RWPE2 (cell line): ENCODE measurements around the gene ADAMTS17.

Experiments
- ATAC-seq: fragments of 200-7000 bp; cut with Tn5 transposase; 3 replicates; pipeline ENCODE4 v1.9.1; 2021; ENCODE audit warnings: low read depth
- DNase-seq: peaks from one replicate; pipeline ENCODE4 v3.0.0-alpha.2; 2020; ENCODE audit warnings: low spot score
- H3K27ac ChIP-seq: fragments of 450-650 bp; 2 replicates; pipeline ENCODE4 v1.5.1; 2017; ENCODE audit warnings: mild to moderate bottlenecking; ENCODE audit not compliant: poor library complexity, severe bottlenecking
- H3K27me3 ChIP-seq: fragments of 250-450 bp; sonication (Bioruptor Pico); 2 replicates; pipeline ENCODE4 v1.5.1; 2021; ENCODE audit warnings: mild to moderate bottlenecking, moderate library complexity; ENCODE audit not compliant: insufficient read depth, poor library complexity, severe bottlenecking
- H3K36me3 ChIP-seq: fragments of 250-450 bp; sonication (Bioruptor Pico); 2 replicates; pipeline ENCODE4 v1.5.1; 2020; ENCODE audit warnings: low read depth, mild to moderate bottlenecking, moderate library complexity
- H3K4me1 ChIP-seq: fragments of 250-450 bp; sonication (Bioruptor Pico); 2 replicates; pipeline ENCODE4 v1.5.1; 2021; ENCODE audit warnings: mild to moderate bottlenecking, moderate library complexity; ENCODE audit not compliant: insufficient read depth, poor library complexity, severe bottlenecking
- H3K4me3 ChIP-seq: fragments of 250-450 bp; sonication (Bioruptor Pico); 2 replicates; pipeline ENCODE4 v1.5.1; 2021; ENCODE audit warnings: mild to moderate bottlenecking, moderate library complexity; ENCODE audit not compliant: severe bottlenecking
- H3K9me3 ChIP-seq: fragments of 250-450 bp; sonication (Bioruptor Pico); 2 replicates; pipeline ENCODE4 v1.5.1; 2021; ENCODE audit warnings: mild to moderate bottlenecking, moderate library complexity; ENCODE audit not compliant: severe bottlenecking
- TF ChIP-seq, protein P1 (sequence below): fragments of 450-650 bp; IDR thresholded peaks from one replicate; pipeline ENCODE4 v1.5.1; 2017; ENCODE audit warnings: mild to moderate bottlenecking, moderate library complexity; ENCODE audit not compliant: poor library complexity, severe bottlenecking

The ADAMTS17 gene

DNA sequence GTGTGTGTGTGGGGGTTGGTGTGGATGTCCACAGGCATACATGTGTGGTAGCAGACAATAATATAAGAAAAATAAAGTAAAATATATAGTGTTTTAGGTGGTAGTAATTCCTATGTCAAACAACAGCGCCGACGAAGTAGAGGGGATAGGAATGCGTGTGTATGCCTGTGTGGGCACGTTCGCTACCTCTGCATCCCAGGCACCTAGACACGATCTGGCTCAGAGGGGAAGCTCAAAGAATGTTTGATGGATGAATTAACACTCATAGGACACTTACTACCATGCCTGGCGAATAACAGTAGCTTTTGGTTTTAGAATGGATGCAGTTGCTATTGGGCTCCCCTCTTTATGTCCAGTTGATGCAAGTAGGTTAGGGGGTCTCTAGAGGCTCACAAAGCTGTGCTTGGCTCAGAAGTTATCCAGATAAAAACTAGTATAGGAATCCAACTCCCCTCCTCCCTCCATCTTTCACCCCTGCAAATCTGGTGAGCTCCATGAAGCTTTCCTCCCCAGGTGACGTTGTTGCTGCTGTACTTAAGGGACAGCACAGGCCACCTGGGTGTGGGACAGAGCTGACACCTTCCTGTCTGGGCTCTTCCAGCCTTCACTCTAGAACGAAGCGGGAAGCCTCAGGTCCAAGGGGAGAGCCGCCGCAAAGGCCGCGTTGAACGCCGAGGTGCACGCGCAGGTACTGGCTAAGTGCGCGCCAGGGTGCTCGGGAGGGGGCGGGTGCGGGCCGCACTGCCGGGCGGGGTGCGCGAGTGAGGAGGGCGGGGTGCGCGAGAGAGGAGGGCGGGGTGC is 415.9 kb downstream of the ADAMTS17 start:
- DNase-seq (no peak), ATAC-seq (peak; percentile 79)
- Histone ChIP-seq H3K27me3 (peaks cover 11% of the 10 kb centered on the region), H3K4me3 (peak overlapping the region; percentile 34), H3K4me1 (peaks cover 4% of the 10 kb centered on the region), H3K9me3 (no peaks in the 10 kb centered on the region), H3K27ac (peak overlapping the region; percentile 50), H3K36me3 (no peaks in the 10 kb centered on the region)
- TF ChIP-seq, protein P1, sequence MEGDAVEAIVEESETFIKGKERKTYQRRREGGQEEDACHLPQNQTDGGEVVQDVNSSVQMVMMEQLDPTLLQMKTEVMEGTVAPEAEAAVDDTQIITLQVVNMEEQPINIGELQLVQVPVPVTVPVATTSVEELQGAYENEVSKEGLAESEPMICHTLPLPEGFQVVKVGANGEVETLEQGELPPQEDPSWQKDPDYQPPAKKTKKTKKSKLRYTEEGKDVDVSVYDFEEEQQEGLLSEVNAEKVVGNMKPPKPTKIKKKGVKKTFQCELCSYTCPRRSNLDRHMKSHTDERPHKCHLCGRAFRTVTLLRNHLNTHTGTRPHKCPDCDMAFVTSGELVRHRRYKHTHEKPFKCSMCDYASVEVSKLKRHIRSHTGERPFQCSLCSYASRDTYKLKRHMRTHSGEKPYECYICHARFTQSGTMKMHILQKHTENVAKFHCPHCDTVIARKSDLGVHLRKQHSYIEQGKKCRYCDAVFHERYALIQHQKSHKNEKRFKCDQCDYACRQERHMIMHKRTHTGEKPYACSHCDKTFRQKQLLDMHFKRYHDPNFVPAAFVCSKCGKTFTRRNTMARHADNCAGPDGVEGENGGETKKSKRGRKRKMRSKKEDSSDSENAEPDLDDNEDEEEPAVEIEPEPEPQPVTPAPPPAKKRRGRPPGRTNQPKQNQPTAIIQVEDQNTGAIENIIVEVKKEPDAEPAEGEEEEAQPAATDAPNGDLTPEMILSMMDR: no peak

DNA sequence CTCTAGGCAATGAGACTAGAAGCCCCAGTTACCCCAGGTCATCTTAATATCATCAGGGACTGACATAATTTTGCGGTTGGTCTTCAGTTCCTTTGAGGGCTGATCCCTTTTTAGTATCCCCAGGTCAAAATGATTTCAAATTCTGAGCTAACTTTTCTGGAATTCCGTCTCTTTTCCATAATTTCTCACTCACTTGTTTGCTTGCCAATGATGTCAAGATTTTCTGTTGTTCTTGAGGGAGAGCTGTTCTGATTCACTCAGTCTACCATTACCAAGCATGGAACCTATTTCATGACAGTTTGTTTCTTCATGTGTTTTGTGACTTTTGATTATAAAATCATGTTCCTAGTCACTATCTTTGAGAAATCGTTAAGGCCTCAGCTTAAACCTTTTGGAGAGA is 418.1 kb downstream of the ADAMTS17 start:
- Histone ChIP-seq H3K4me1 (peaks cover under 1% of the 10 kb centered on the region), H3K4me3 (no peak overlapping the region), H3K27me3 (peaks cover 22% of the 10 kb centered on the region), H3K9me3 (no peaks in the 10 kb centered on the region), H3K27ac (no peak overlapping the region), H3K36me3 (no peaks in the 10 kb centered on the region)
- no peak for ATAC-seq
- DNase-seq: no peak
- TF ChIP-seq, protein P1: no peak
